Coronary artery (tissue), 2 donors: Measurements from ENCODE around the gene ZSCAN9.
A peak's percentile ranks its signal among the peaks of the same experiment; 100 is the strongest.

Source experiments
- DNase-seq: peaks from one replicate; pipeline ENCODE4 v3.0.0-alpha.2; 2017; ENCODE audit warnings: low spot score
- H3K27ac ChIP-seq, 2 donors: fragments of 200-600 bp; sonication (generic); one replicate each; pipeline ENCODE4 v1.5.1; 2016 to 2019
- H3K4me3 ChIP-seq: fragments of 200-600 bp; sonication (generic); 2 replicates; pipeline ENCODE4 v1.5.1; 2016; ENCODE audit warnings: mild to moderate bottlenecking, moderate library complexity
- CTCF ChIP-seq: fragments of 200-600 bp; sonication (generic); IDR thresholded peaks from one replicate; pipeline ENCODE4 v1.5.1; 2019; ENCODE audit warnings: antibody characterized with exemption

Gene ZSCAN9

DNA sequence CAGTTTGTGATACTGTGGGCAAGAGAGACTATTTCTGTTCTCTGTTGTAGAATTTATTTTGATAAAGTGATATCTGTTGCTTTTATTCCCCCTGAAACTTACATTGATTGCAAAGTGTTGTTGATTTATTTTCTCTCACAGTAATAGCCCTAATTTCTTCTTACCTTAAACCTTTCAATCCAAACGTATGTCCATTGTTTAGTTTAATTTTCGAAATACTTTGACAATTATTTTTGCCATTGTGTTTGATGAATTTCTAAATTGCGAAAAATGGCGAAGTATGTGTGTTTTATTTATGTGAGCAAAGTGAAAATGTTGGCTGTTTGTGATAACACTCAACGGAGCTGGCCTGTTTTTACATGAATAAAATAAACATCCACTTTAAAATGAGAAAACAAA, 41.5 kb downstream of the ZSCAN9 start:
- no peak for DNase-seq
- peak overlapping the region; percentile 61 to 86 for H3K27ac ChIP-seq
- peak overlapping the region; percentile 87 for H3K4me3 ChIP-seq
- no peak for TF ChIP-seq CTCF

- no peak for TF ChIP-seq CTCF
- peak; percentile 86 for DNase-seq
- peak within 1 kb of the TSS; percentile 87 for H3K4me3 ChIP-seq
- peak within 1 kb of the TSS; percentile 61 to 86 for H3K27ac ChIP-seq
Measured at GRCh38 chr6:28266962-28267694, 42.1 kb downstream of the ZSCAN9 start, which contains the start of gene ZSCAN26. Gene ZSCAN26 (plus strand): TSS chr6:28267143. CDS start chr6:28271920, 4,777 bp downstream.

- H3K4me3 ChIP-seq, result peak overlapping the region; percentile 87
- DNase-seq, result no peak
- H3K27ac ChIP-seq, result peak overlapping the region; percentile 61 to 86
- TF ChIP-seq CTCF, result no peak
Measured at GRCh38 chr6:28267695-28268059, 42.6 kb downstream of the ZSCAN9 start.

GRCh38 chr6:28269492-28269891, 44.4 kb downstream of the ZSCAN9 start:
- no peak overlapping the region for H3K27ac ChIP-seq
- no peak overlapping the region for H3K4me3 ChIP-seq
- TF ChIP-seq CTCF, result no peak
- DNase-seq, result no peak

DNA sequence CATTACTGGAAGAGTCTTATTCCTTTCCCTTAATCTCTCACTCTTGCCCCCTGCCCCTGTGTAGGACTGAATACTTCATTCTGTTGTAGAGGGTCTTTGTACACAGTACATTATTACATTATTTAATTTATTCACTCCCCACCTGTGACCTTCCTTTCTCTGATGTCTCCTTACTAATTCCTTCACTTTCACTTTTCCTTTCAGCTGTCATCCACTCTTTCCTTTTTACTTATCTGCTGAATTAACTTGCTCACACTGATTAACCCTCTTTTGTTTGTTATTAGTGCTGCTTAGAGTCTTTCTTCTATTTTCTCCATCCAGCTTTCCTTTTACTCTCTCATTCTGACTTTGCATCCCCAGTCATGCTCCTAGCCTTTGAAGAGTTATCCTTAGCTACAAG, 49.8 kb downstream of the ZSCAN9 start:
- Histone ChIP-seq H3K27ac (no peak overlapping the region), H3K4me3 (no peak overlapping the region)
- TF ChIP-seq CTCF, result no peak
- no peak for DNase-seq

GRCh38 chr6:28277746-28278145, 52.7 kb downstream of the ZSCAN9 start:
- DNase-seq, result no peak
- no peak for TF ChIP-seq CTCF
- H3K4me3 ChIP-seq, result no peak overlapping the region
- H3K27ac ChIP-seq, result no peak overlapping the region

DNA sequence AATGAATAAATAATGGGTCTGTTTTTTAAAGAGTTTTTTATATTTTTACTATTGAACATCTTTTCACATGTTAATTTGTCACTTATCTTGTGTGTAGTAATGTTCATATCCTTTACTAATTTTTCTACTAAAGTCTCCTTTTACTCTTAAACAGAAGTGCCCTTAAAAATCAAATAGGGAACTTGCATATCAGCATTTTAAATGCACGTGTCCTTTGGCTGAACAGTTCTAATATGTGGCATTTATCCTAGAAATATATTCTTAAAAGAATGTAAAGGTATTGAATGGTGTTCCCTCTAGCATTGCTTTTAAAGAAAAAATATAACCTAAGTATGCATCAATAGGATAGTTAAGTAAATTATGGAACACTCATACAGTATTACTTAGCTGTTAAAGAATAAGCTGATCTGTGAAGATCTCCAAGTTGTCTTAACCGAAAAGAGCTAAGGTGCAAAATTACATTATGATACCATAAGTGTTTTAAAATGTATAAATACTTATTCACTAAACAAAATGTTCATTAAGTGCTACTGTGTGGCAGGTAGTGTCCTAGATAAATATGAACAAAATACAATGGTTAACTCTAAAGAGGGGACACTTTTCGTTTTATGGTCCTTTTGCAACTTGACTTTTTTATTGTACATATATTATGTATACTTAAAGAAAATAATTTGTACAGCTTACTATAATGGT, 55.7 kb downstream of the ZSCAN9 start:
- no peak for DNase-seq
- H3K27ac ChIP-seq, result peak overlapping the region in 1 of 2 donors; percentile 3
- H3K4me3 ChIP-seq, result peak overlapping the region; percentile 83
- TF ChIP-seq CTCF, result no peak
